Fibroblast of villous mesenchyme (primary cell): ENCODE measurements around the gene DNAAF1. TPM values are rescaled to one million over a fixed set of nuclear protein-coding genes. Genes with fewer than 3 reads are reported as not detected.

Experiments used
- DNase-seq: peaks from one replicate; pipeline ENCODE4 v3.0.0-alpha.2; 2010; ENCODE audit warnings: low read depth
- H3K4me3 ChIP-seq: 2 replicates; pipeline ENCODE4 v1.5.1; 2011; ENCODE audit warnings: low read depth, mild to moderate bottlenecking, low read length
- CTCF ChIP-seq: IDR thresholded peaks from 2 replicates; pipeline ENCODE4 v1.5.1; 2012; ENCODE audit warnings: low read depth, mild to moderate bottlenecking, low read length; ENCODE audit not compliant: insufficient read depth
- total RNA-seq: library from RNA; depleted of rRNA; stranded (reverse); fragments of >200 nt; gene quantifications from 2 replicates; pipeline ENCODE4 v1.2.3, GENCODE V29; 2012

DNAAF1 gene
- total RNA-seq, 1 donor = not detected

GRCh38 chr16:84159800-84160199 is 14.7 kb downstream of the DNAAF1 start:
- no peak overlapping the region for H3K4me3 ChIP-seq
- no peak for DNase-seq
- no peak for TF ChIP-seq CTCF

GRCh38 chr16:84161037-84161436 is 15.9 kb downstream of the DNAAF1 start:
- no peak for DNase-seq

GRCh38 chr16:84161801-84162200 is 16.7 kb downstream of the DNAAF1 start:
- TF ChIP-seq CTCF = no peak

More at GRCh38 chr16:84161037-84161436, 15.9 kb downstream of the DNAAF1 start:
- TF ChIP-seq CTCF = no peak
- no peak overlapping the region for H3K4me3 ChIP-seq

GRCh38 chr16:84165746-84166145 is 20.6 kb downstream of the DNAAF1 start:
- no peak overlapping the region for H3K4me3 ChIP-seq
- no peak for TF ChIP-seq CTCF
- no peak for DNase-seq

More at GRCh38 chr16:84161801-84162200, 16.7 kb downstream of the DNAAF1 start:
- DNase-seq = no peak
- no peak overlapping the region for H3K4me3 ChIP-seq

- DNase-seq = no peak
- TF ChIP-seq CTCF = no peak
- no peak overlapping the region for H3K4me3 ChIP-seq
Observed at GRCh38 chr16:84166796-84167695, 21.9 kb downstream of the DNAAF1 start.

GRCh38 chr16:84169765-84170310 is 24.7 kb downstream of the DNAAF1 start:
- no peak for TF ChIP-seq CTCF
- DNase-seq = no peak
- H3K4me3 ChIP-seq = no peak overlapping the region
